Stomach (tissue), 9 donors: ENCODE data around the gene GRK4. TPM values are rescaled to one million over a fixed set of nuclear protein-coding genes. Genes with fewer than 3 reads are reported as not detected.
A peak's percentile ranks its signal among the peaks of the same experiment; 100 is the strongest.

ENCODE experiments used
- DNase-seq, 2 donors: peaks; one replicate each; pipeline versions ENCODE4 v3.0.0 to v3.0.0-alpha.2; 2013 to 2019
- H3K27ac ChIP-seq, 5 donors: fragments of 200-600 bp in 4 of 5; sonication (generic) in 4 of 5; one replicate each; pipeline ENCODE4 v1.5.1; 2013 to 2019; ENCODE audit warnings: mild to moderate bottlenecking in 1 of 5, moderate library complexity in 1 of 5
- H3K27me3 ChIP-seq, 3 donors: fragments of 200-600 bp; sonication (generic); one replicate each; pipeline ENCODE4 v1.5.1; 2017 to 2019; ENCODE audit warnings: mixed run types in 1 of 3
- H3K36me3 ChIP-seq, 4 donors: fragments of 200-600 bp; sonication (generic); 1 replicate in 3 of 4; 2 replicates in 1 of 4; pipeline ENCODE4 v1.5.1; 2016 to 2019
- H3K4me1 ChIP-seq, 4 donors: fragments of 200-600 bp; sonication (generic); one replicate each; pipeline ENCODE4 v1.5.1; 2016 to 2019
- H3K4me3 ChIP-seq, 4 donors: fragments of 200-600 bp; sonication (generic) in 3 of 4; one replicate each; pipeline ENCODE4 v1.5.1; 2016 to 2019; ENCODE audit warnings: mild to moderate bottlenecking in 1 of 4
- H3K9me3 ChIP-seq, 4 donors: fragments of 200-600 bp; sonication (generic); one replicate each; pipeline ENCODE4 v1.5.1; 2016 to 2019
- EP300 ChIP-seq: sonication (generic); formaldehyde crosslinking; IDR thresholded peaks from one replicate; pipeline ENCODE4 v1.6.1; 2017; ENCODE audit warnings: antibody characterized with exemption
- POLR2A ChIP-seq, 4 donors: fragments of 450-650 bp; IDR thresholded peaks; one replicate each; pipeline ENCODE4 v1.6.1; 2016; ENCODE audit warnings: antibody characterized with exemption in 4 of 4, control low read depth in 2 of 4, mild to moderate bottlenecking in 1 of 4, moderate library complexity in 1 of 4
- POLR2AphosphoS5 ChIP-seq, 3 donors: sonication (generic); formaldehyde crosslinking; IDR thresholded peaks; one replicate each; pipeline ENCODE4 v1.6.1; 2016; ENCODE audit warnings: antibody characterized with exemption in 3 of 3
- WGBS, 5 donors: extraction: QIAGEN DNeasy Blood & Tissue Kit in 3 of 5; methylation state at CpG; one replicate each; pipeline versions ENCODE4 v1.1.5 to v1.1.7; 2013 to 2018; 5-methylcytosine and 5-hydroxymethylcytosine counted together
- intact Hi-C: fragments of 100-400 bp; cut with DNase I; formaldehyde crosslinking; loops from one replicate; pipeline ENCODE4 v1.15.1; 2023; ENCODE audit warnings: low total_unique reads
- polyA plus RNA-seq, 3 donors: library from polyadenylated mRNA; stranded (reverse); fragments of 200-250 nt; gene quantifications; one replicate each; pipeline ENCODE4 v1.2.3, GENCODE V29; 2013
- total RNA-seq, 5 donors: library from RNA; depleted of rRNA; stranded (reverse); fragments of >200 nt; gene quantifications; one replicate each; pipeline versions ENCODE4 v1.1.0 to v1.2.3, GENCODE V29; 2014 to 2016
- TF ChIP-seq, protein P1 (sequence below), 7 experiments: fragments of 450-650 bp in 4 of 7; fragments of 200-600 bp in 3 of 7; sonication (generic) in 3 of 7; IDR thresholded peaks; one replicate each; pipeline ENCODE4 v1.5.1; 2016 to 2019; ENCODE audit warnings: antibody characterized with exemption in 7 of 7, control low read depth in 2 of 7, mild to moderate bottlenecking in 1 of 7
- donor health status: healthy with polysubstance abuse.
- donor health status: Bipolar disorder and iron deficiency.
- donor health status: healthy.

GRK4 gene
- total and polyA plus RNA-seq, 8 donors, result 0.58 to 11.9 (median 5.1) TPM

DNA sequence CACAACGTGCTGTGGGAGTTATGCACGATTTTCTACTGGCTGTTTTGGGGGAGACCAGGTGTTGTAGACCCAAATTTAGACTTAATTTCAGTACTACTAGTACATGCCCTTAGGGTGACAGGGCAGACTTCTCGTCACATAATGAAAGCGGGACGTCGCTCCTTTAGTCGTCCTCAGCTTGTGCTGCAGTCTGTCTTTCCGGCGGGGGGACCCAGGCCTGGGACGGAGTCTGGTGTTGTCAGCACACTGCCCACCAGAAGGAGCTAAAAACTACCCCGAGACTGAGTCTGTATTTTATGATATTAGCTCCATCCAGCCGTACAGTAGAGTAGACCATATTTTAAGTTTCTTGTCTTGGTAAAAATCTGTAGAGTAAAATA is 35.7 kb upstream of the GRK4 start:
- TF ChIP-seq EP300 (no peak), POLR2AphosphoS5 (IDR thresholded peaks at IDR 0.05) (no peak), POLR2A (IDR thresholded peaks at IDR 0.05) (no peak)
- TF ChIP-seq, protein P1, sequence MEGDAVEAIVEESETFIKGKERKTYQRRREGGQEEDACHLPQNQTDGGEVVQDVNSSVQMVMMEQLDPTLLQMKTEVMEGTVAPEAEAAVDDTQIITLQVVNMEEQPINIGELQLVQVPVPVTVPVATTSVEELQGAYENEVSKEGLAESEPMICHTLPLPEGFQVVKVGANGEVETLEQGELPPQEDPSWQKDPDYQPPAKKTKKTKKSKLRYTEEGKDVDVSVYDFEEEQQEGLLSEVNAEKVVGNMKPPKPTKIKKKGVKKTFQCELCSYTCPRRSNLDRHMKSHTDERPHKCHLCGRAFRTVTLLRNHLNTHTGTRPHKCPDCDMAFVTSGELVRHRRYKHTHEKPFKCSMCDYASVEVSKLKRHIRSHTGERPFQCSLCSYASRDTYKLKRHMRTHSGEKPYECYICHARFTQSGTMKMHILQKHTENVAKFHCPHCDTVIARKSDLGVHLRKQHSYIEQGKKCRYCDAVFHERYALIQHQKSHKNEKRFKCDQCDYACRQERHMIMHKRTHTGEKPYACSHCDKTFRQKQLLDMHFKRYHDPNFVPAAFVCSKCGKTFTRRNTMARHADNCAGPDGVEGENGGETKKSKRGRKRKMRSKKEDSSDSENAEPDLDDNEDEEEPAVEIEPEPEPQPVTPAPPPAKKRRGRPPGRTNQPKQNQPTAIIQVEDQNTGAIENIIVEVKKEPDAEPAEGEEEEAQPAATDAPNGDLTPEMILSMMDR (IDR thresholded peaks at IDR 0.05), result no peak
- WGBS, 5 donors, result 92 to 95% (median 94%) methylated on average over 12 of the region's 12 CpGs
- no peaks in the 10 kb centered on the region for H3K27me3 ChIP-seq
- H3K4me3 ChIP-seq, result no peak overlapping the region
- no peak overlapping the region for H3K27ac ChIP-seq
- H3K36me3 ChIP-seq, result peaks cover 71 to 98% (median 94%) of the 10 kb centered on the region in 4 donors
- H3K4me1 ChIP-seq, result peaks cover 37 to 73% (median 54%) of the 10 kb centered on the region in 4 donors
- H3K9me3 ChIP-seq, result no peaks in the 10 kb centered on the region
- intact Hi-C loops, result no loop called here
- DNase-seq, result no peak

DNA sequence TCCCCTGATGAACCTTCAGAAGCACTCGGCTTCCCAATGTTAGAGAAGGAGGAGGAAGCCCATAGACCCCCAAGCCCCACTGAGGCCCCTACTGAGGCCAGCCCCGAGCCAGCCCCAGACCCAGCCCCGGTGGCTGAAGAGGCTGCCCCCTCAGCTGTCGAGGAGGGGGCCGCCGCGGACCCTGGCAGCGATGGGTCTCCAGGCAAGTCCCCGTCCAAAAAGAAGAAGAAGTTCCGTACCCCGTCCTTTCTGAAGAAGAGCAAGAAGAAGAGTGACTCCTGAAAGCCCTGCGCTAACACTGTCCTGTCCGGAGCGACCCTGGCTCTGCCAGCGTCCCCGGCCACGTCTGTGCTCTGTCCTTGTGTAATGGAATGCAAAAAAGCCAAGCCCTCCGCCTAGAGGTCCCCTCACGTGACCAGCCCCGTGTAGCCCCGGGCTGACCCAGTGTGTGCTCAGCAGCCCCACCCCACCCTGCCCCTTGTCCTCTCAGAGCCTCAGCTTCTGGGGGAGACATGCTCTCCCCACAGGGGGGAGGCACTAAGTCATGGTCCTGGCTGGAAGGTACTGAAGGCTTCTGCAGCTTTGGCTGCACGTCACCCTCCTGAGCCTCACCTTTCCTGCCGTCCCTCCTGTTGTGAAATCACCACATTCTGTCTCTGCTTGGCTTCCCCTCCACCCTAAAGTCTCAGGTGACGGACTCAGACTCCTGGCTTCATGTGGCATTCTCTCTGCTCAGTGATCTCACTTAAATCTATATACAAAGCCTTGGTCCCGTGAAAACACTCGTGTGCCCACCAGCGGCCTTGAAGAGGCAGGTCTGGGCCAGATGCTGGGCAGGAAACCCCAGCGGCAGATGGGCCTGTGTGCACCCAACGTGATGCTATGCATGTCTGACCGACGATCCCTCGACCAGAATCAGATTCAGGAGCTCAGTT is 34.9 kb upstream of the GRK4 start:
- 80 to 88% (median 82%) methylated on average over 27 to 32 of the region's 32 CpGs for WGBS, 5 donors
- H3K4me3 ChIP-seq, result no peak overlapping the region
- no peaks in the 10 kb centered on the region for H3K9me3 ChIP-seq
- peaks cover 38 to 73% (median 55%) of the 10 kb centered on the region in 4 donors for H3K4me1 ChIP-seq
- H3K27ac ChIP-seq, result peak overlapping the region in 3 of 5 donors; percentile 17 to 99 (median 31)
- intact Hi-C loops, result no loop called here
- TF ChIP-seq EP300, result no peak
- no peak for TF ChIP-seq POLR2AphosphoS5 (IDR thresholded peaks at IDR 0.05)
- TF ChIP-seq POLR2A (IDR thresholded peaks at IDR 0.05), result no peak
- TF ChIP-seq, protein P1 (IDR thresholded peaks at IDR 0.05), result no peak
- H3K27me3 ChIP-seq, result no peaks in the 10 kb centered on the region
- peaks cover 65 to 89% (median 86%) of the 10 kb centered on the region in 4 donors for H3K36me3 ChIP-seq
- peak; percentile 21 to 62 for DNase-seq

DNA sequence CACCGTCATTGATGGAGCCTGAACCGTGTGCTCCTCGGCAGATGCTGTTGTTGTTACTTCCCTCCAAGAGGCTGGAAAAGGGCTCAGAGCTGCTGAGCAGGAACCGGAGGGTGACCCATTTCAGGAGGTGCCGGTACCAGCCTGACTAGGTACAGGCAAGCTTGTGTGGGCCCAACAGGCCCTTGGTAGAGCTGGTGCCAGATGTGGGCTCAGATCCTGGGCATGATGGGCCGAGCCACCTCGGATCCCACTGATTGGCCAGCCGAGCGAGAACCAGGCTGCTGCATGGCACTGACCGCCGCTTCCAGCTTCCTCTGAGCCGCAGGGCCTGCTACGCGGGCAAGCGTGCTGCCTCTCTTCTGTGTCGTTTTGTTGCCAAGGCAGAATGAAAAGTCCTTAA is 33.9 kb upstream of the GRK4 start:
- no peaks in the 10 kb centered on the region for H3K27me3 ChIP-seq
- WGBS, 5 donors, result 85 to 92% (median 86%) methylated on average over 12 to 16 of the region's 16 CpGs
- H3K4me3 ChIP-seq, result no peak overlapping the region
- intact Hi-C loops, result no loop called here
- H3K27ac ChIP-seq, result peak overlapping the region in 4 of 5 donors; percentile 94 to 99 (median 96)
- no peaks in the 10 kb centered on the region for H3K9me3 ChIP-seq
- TF ChIP-seq, protein P1 (IDR thresholded peaks at IDR 0.05), result no peak
- peak in 1 of 3 donors; percentile 12 for TF ChIP-seq POLR2AphosphoS5 (IDR thresholded peaks at IDR 0.05)
- peaks cover 55 to 80% (median 76%) of the 10 kb centered on the region in 4 donors for H3K36me3 ChIP-seq
- peaks cover 42 to 70% (median 55%) of the 10 kb centered on the region in 4 donors for H3K4me1 ChIP-seq
- DNase-seq, result peak in 1 of 2 donors; percentile 24

DNA sequence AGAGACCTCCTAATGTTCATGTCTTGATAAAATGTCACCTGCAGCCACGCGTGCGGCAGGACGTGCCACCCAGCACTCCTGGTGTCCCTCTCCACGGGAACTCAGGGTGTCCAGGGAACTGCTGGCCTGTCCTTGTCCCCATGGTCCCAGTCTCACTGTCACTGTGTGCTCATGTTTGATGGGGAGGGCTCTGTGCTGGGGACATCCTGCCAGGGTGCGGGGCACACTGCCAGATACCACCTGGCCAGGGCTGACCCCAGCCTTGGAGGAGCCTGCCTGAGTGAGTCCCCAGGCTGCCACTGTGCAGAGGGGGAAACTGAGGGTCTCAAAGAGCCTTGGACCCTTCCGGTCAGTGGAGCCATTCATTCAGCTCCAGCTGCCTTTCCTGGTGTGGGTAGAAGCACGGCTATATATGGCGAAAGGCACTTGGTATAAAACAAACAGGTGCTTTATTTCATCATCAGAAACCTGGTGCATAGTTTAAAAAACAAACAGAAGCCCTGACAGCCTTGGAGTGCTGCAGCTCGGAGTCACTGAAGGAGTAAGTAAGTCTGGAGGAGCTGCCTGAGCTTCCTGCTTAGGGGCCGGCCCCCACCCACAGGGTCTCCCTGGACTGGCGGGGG is 33.1 kb upstream of the GRK4 start:
- H3K27me3 ChIP-seq, result no peaks in the 10 kb centered on the region
- peak overlapping the region in 1 of 4 donors; percentile 11 for H3K4me3 ChIP-seq
- H3K27ac ChIP-seq, result peak overlapping the region; percentile 84 to 99 (median 94)
- intact Hi-C loops, result loop anchor here (10.0 kb wide), 1 partner anchor 165 kb away; no protein-coding TSS in a partner anchor
- peaks cover 43 to 64% (median 52%) of the 10 kb centered on the region in 4 donors for H3K4me1 ChIP-seq
- peak; percentile 50 to 75 for DNase-seq
- 49 to 65% (median 55%) methylated on average over 12 of the region's 12 CpGs for WGBS, 5 donors
- no peaks in the 10 kb centered on the region for H3K9me3 ChIP-seq
- TF ChIP-seq EP300, result no peak
- TF ChIP-seq POLR2AphosphoS5 (IDR thresholded peaks at IDR 0.05), result no peak
- TF ChIP-seq, protein P1 (IDR thresholded peaks at IDR 0.05), result no peak
- TF ChIP-seq POLR2A (IDR thresholded peaks at IDR 0.05), result no peak
- peaks cover 47 to 72% (median 68%) of the 10 kb centered on the region in 4 donors for H3K36me3 ChIP-seq
